Keratinocyte (primary cell): ENCODE measurements around the gene PPM1M. TPM values are rescaled to one million over a fixed set of nuclear protein-coding genes. Genes with fewer than 3 reads are reported as not detected.

ENCODE experiments used
- DNase-seq: peaks from one replicate; pipeline ENCODE4 v3.0.0-alpha.2; 2011; ENCODE audit warnings: low read depth, missing footprints, low spot score
- FAIRE-seq: peaks from 2 replicates; lab custom pipeline; 2011; peaks lifted over from hg19 to GRCh38; lab: Jason Lieb, UNC
- H2AFZ ChIP-seq: 2 replicates; pipeline ENCODE4 v1.6.0; 2012; ENCODE audit warnings: low read length, control low read depth, inconsistent platforms; ENCODE audit not compliant: control insufficient read depth
- H3K27ac ChIP-seq: 2 replicates; pipeline ENCODE4 v1.5.1; 2011; ENCODE audit warnings: low read length; ENCODE audit not compliant: control insufficient read depth, insufficient read depth
- H3K27me3 ChIP-seq: 3 replicates; pipeline ENCODE4 v1.6.0; 2011; ENCODE audit warnings: low read length; ENCODE audit not compliant: control insufficient read depth, insufficient read depth; ENCODE audit errors: extremely low read depth
- H3K36me3 ChIP-seq, 2 experiments: 2 replicates in 1 of 2; 3 replicates in 1 of 2; pipeline ENCODE4 v1.5.1; 2011; ENCODE audit warnings: low read length in 2 of 2, mild to moderate bottlenecking in 1 of 2; ENCODE audit not compliant: control insufficient read depth in 2 of 2, insufficient read depth in 2 of 2; ENCODE audit errors: extremely low read depth in 1 of 2
- H3K4me1 ChIP-seq: 3 replicates; pipeline ENCODE4 v1.5.1; 2011; ENCODE audit warnings: low read length; ENCODE audit not compliant: control insufficient read depth, insufficient read depth; ENCODE audit errors: extremely low read depth
- H3K4me2 ChIP-seq: 3 replicates; pipeline ENCODE4 v1.6.0; 2011; ENCODE audit warnings: low read depth, low read length; ENCODE audit not compliant: control insufficient read depth, insufficient read depth; ENCODE audit errors: extremely low read depth
- H3K4me3 ChIP-seq, 3 experiments: fragments of 200-600 bp in 1 of 3; sonication (generic) in 1 of 3; 2 replicates in 2 of 3; 3 replicates in 1 of 3; pipeline ENCODE4 v1.5.1; 2011 to 2016; ENCODE audit warnings: low read length in 3 of 3, mild to moderate bottlenecking in 3 of 3, control low read depth in 2 of 3, inconsistent platforms in 1 of 3, low read depth in 1 of 3, mixed read lengths in 1 of 3, mixed run types in 1 of 3, moderate library complexity in 1 of 3; ENCODE audit not compliant: control insufficient read depth in 2 of 3, insufficient read depth in 2 of 3; ENCODE audit errors: extremely low read depth in 1 of 3
- H3K79me2 ChIP-seq: 2 replicates; pipeline ENCODE4 v1.6.0; 2012; ENCODE audit warnings: low read length; ENCODE audit not compliant: control insufficient read depth, insufficient read depth
- H3K9ac ChIP-seq: 3 replicates; pipeline ENCODE4 v1.6.0; 2011; ENCODE audit warnings: low read length; ENCODE audit not compliant: control insufficient read depth, insufficient read depth; ENCODE audit errors: extremely low read depth
- H3K9me1 ChIP-seq: 3 replicates; pipeline ENCODE4 v1.6.0; 2011; ENCODE audit warnings: low read length; ENCODE audit not compliant: control insufficient read depth, insufficient read depth; ENCODE audit errors: extremely low read depth
- H3K9me3 ChIP-seq: 2 replicates; pipeline ENCODE4 v1.5.1; 2012; ENCODE audit warnings: low read depth, low read length; ENCODE audit not compliant: control insufficient read depth
- H4K20me1 ChIP-seq: 3 replicates; pipeline ENCODE4 v1.6.0; 2011; ENCODE audit warnings: low read length; ENCODE audit not compliant: control insufficient read depth, insufficient read depth; ENCODE audit errors: extremely low read depth
- EZH2 ChIP-seq: IDR thresholded peaks from one replicate; pipeline ENCODE4 v1.6.1; 2012; ENCODE audit warnings: inconsistent platforms, mild to moderate bottlenecking, low read length, moderate library complexity
- dilution Hi-C: fragments of 300-500 bp; cut with MboI; formaldehyde crosslinking; loops from one replicate; pipeline ENCODE4 v1.7.0; 2020; ENCODE audit warnings: low sequenced_read_pairs; ENCODE audit not compliant: extremely low pct_ligation_motif_present
- polyA plus RNA-seq, 5 experiments: library from polyadenylated mRNA; depleted of rRNA in 3 of 5; stranded (reverse) in 3 of 5; stranded (forward) in 1 of 5; unstranded in 1 of 5; fragments of >200 nt; gene quantifications; 1 replicate in 1 of 5; 2 replicates in 3 of 5; 3 replicates in 1 of 5; pipeline versions ENCODE4 v1.2.1 to v1.2.3, GENCODE V29; 2011 to 2012; ENCODE audit warnings: missing spikeins in 2 of 5, low read depth in 1 of 5, low replicate concordance in 1 of 5
- TF ChIP-seq, protein P1 (sequence below), 3 experiments: IDR thresholded peaks in 1 of 3; conservative IDR thresholded peaks in 1 of 3; optimal IDR thresholded peaks in 1 of 3; 2 replicates in 2 of 3; 3 replicates in 1 of 3; pipeline versions ENCODE3 to v1.5.1; 2011; ENCODE audit warnings: low read length in 3 of 3, mild to moderate bottlenecking in 3 of 3, moderate library complexity in 2 of 3, control low read depth in 1 of 3, inconsistent platforms in 1 of 3; ENCODE audit not compliant: insufficient read depth in 2 of 3; ENCODE audit errors: extremely low read depth in 1 of 3

Gene PPM1M
- polyA plus RNA-seq, 1 donor (not counting 4 experiments of a cell fraction or from before 2014, with no cell fraction given): 6.4 TPM

DNA sequence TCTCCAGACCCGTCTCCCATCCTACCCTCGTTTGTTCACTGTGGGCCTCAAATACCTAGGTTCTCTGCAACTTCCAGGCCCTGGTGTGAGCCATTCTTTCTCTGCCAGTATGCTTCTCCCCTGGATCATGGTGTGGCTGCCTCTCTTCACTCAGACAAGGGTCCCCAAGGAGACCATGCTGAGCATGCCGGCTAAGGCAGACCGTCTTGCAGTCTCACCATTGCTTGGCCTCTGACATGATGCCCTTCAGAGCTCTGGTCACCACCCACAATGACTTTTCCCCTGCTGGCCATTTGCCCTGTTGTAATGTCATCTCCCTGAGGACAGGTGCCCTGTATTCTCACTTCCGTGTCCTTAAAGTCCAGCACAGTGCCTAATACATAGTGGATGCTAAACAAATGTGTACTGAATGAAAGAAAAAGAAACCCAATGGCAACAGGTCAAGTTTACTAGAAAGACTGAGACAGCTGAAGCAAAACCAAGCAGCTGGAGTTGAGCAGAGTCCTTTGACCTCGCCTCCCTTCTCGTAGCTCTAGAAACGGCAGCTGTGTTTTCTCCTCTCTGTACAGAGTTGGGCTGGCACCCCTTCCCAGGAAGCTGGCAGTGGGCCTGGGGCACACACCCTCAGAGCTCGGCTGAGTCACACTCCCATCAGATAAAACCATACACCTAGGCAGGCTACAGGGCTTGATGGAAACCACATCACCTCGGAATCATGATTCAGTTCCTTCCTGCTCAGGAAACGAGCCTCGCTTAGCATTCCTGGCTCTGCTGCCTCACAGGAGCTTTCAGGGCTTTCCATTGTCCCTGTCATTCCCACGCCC is 28.8 kb upstream of the PPM1M start:
- Histone ChIP-seq H3K4me3 (peak overlapping the region in 1 of 3 experiments; percentile 29), H3K4me1 (peaks cover 22% of the 10 kb centered on the region), H3K9ac (peak overlapping the region; percentile 0), H4K20me1 (no peaks in the 10 kb centered on the region), H3K27ac (peak overlapping the region; percentile 59), H3K27me3 (no peaks in the 10 kb centered on the region), H2AFZ (no peak overlapping the region), H3K9me3 (no peaks in the 10 kb centered on the region), H3K9me1 (peaks cover 3% of the 10 kb centered on the region), H3K4me2 (peak overlapping the region; percentile 75), H3K79me2 (no peaks in the 10 kb centered on the region), H3K36me3 (peaks cover 19 to 23% of the 10 kb centered on the region in 2 experiments)
- FAIRE-seq: peak; percentile 100
- dilution Hi-C loops: no loop called here
- no peak for TF ChIP-seq EZH2
- TF ChIP-seq, protein P1, sequence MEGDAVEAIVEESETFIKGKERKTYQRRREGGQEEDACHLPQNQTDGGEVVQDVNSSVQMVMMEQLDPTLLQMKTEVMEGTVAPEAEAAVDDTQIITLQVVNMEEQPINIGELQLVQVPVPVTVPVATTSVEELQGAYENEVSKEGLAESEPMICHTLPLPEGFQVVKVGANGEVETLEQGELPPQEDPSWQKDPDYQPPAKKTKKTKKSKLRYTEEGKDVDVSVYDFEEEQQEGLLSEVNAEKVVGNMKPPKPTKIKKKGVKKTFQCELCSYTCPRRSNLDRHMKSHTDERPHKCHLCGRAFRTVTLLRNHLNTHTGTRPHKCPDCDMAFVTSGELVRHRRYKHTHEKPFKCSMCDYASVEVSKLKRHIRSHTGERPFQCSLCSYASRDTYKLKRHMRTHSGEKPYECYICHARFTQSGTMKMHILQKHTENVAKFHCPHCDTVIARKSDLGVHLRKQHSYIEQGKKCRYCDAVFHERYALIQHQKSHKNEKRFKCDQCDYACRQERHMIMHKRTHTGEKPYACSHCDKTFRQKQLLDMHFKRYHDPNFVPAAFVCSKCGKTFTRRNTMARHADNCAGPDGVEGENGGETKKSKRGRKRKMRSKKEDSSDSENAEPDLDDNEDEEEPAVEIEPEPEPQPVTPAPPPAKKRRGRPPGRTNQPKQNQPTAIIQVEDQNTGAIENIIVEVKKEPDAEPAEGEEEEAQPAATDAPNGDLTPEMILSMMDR (optimal IDR thresholded peaks at IDR 0.05 in 1 of 3, IDR thresholded peaks at IDR 0.05 in 1 of 3, conservative IDR thresholded peaks at IDR 0.05 in 1 of 3; ENCODE audit: extremely low read depth in 1 of 3, insufficient read depth in 2 of 3, low read length in 3 of 3): no peak
- DNase-seq: peak; percentile 65

DNA sequence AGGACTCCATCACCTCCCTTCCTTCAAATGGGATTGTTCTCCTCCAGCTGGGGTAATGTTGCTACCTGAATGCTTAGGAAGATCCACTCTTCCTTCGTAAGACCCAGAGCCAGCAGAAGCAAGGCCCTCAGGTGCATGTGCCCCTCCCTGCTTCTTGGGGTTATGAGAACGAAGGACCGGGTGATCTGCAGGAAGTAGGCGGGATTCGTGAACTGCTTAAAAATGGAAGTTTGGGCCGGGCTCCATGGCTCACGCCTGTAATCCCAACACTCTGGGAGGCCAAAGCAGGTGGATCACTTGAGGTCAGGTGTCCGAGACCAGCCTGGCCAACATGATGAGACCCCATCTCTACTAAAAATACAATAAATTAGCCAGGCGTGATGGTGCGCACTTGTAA is 28.2 kb upstream of the PPM1M start:
- peak overlapping the region; percentile 0 for H3K9ac ChIP-seq
- H3K4me2 ChIP-seq: peak overlapping the region; percentile 75
- peaks cover 3% of the 10 kb centered on the region for H3K9me1 ChIP-seq
- dilution Hi-C loops: no loop called here
- DNase-seq: no peak
- FAIRE-seq: no peak
- H3K27ac ChIP-seq: peak overlapping the region; percentile 59
- peak overlapping the region in 1 of 3 experiments; percentile 18 for H3K4me3 ChIP-seq
- peak overlapping the region; percentile 50 for H2AFZ ChIP-seq
- H3K79me2 ChIP-seq: no peaks in the 10 kb centered on the region
- no peaks in the 10 kb centered on the region for H3K27me3 ChIP-seq
- H3K9me3 ChIP-seq: no peaks in the 10 kb centered on the region
- TF ChIP-seq, protein P1 (optimal IDR thresholded peaks at IDR 0.05 in 1 of 3, IDR thresholded peaks at IDR 0.05 in 1 of 3, conservative IDR thresholded peaks at IDR 0.05 in 1 of 3; ENCODE audit: extremely low read depth in 1 of 3, insufficient read depth in 2 of 3, low read length in 3 of 3): no peak
- no peak for TF ChIP-seq EZH2
- no peaks in the 10 kb centered on the region for H4K20me1 ChIP-seq
- H3K4me1 ChIP-seq: peaks cover 22% of the 10 kb centered on the region
- H3K36me3 ChIP-seq: peaks cover 13 to 20% of the 10 kb centered on the region in 2 experiments
